Measurements from ENCODE around the gene ITM2C. TPM values are rescaled to one million over a fixed set of nuclear protein-coding genes. Genes with fewer than 3 reads are reported as not detected.

Gene ITM2C
- total RNA-seq, 2 experiments from 2014 or later, result 19.8 to 21.5 TPM

DNA sequence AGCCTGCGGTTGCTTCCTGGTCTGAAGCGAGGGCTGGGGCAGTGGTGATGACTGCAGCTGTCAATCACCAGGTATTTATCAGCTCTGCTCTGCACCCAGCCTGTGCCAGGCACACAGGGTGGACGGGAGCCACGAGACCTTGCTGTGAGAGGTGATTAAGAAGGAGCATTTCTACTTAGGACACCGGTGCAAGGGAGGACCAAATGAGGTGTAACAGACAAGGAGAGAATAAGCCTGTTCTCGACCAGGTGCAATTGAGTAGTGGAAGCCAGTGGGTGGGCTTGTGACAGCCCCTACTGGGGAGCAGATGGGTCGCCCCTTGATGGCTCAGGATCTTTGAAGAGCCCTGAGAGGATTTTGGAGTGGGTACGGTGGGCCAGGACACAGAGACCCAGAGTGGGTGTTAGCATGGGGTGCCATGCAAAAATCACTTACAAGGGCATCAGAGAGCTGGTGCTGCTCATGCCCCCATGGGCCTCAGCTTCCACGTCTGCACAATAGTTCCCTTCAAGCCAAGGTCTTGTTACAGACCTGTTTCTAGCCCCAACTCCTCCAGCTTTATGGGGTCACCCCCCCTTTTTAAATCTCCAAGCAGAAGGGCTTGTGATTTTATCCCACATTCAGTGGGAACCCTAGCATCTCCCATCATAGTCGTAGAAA is 35.7 kb downstream of the ITM2C start:
- Histone ChIP-seq H3K4me3 (ENCODE audit: low read length) (no peak overlapping the region), H3K27ac (ENCODE audit: low read depth in 1 of 2, low read length in 2 of 2) (no peak overlapping the region), H3K9me3 (ENCODE audit: control insufficient read depth in 1 of 2, insufficient read depth in 1 of 2, low read length in 2 of 2) (no peaks in the 10 kb centered on the region), H3K27me3 (ENCODE audit: control insufficient read depth in 1 of 2, insufficient read depth in 2 of 2, low read length in 2 of 2) (peaks cover 0 to 3% of the 10 kb centered on the region in 2 experiments), H3K4me1 (ENCODE audit: insufficient read depth, low read length) (peaks cover 19% of the 10 kb centered on the region), H3K36me3 (ENCODE audit: insufficient read depth, low read length) (no peaks in the 10 kb centered on the region)
- H3K36me3 Mint-ChIP-seq (ENCODE audit: low read depth), result no peaks in the 10 kb centered on the region
- no peak overlapping the region for H3K27ac Mint-ChIP-seq
- peaks cover 23% of the 10 kb centered on the region for H3K4me1 Mint-ChIP-seq (ENCODE audit: low read depth)
- POLR2A ChIA-PET, result interaction anchor here (1.9 kb wide), 1 partner anchor 87 kb away, joined by 7 read pairs; no protein-coding TSS in a partner anchor
- ATAC-seq (ENCODE audit: poor library complexity) (no peak), DNase-seq (peak in 1 of 14 experiments; percentile 12)
- no peak overlapping the region for H3K4me3 Mint-ChIP-seq
- TF ChIP-seq, protein P1, sequence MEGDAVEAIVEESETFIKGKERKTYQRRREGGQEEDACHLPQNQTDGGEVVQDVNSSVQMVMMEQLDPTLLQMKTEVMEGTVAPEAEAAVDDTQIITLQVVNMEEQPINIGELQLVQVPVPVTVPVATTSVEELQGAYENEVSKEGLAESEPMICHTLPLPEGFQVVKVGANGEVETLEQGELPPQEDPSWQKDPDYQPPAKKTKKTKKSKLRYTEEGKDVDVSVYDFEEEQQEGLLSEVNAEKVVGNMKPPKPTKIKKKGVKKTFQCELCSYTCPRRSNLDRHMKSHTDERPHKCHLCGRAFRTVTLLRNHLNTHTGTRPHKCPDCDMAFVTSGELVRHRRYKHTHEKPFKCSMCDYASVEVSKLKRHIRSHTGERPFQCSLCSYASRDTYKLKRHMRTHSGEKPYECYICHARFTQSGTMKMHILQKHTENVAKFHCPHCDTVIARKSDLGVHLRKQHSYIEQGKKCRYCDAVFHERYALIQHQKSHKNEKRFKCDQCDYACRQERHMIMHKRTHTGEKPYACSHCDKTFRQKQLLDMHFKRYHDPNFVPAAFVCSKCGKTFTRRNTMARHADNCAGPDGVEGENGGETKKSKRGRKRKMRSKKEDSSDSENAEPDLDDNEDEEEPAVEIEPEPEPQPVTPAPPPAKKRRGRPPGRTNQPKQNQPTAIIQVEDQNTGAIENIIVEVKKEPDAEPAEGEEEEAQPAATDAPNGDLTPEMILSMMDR (IDR thresholded peaks at IDR 0.05), result no peak
- CTCF ChIA-PET, result no interaction called here
- H3K27me3 Mint-ChIP-seq, result peaks cover 12% of the 10 kb centered on the region
- no peaks in the 10 kb centered on the region for H3K9me3 Mint-ChIP-seq
- intact Hi-C loops (cut with DNase I, micrococcal nuclease), result loop anchor here in 1 of 2 experiments (10.0 kb wide), 1 partner anchor 154 kb away; the partner anchor contains the start of gene PSMD1

DNA sequence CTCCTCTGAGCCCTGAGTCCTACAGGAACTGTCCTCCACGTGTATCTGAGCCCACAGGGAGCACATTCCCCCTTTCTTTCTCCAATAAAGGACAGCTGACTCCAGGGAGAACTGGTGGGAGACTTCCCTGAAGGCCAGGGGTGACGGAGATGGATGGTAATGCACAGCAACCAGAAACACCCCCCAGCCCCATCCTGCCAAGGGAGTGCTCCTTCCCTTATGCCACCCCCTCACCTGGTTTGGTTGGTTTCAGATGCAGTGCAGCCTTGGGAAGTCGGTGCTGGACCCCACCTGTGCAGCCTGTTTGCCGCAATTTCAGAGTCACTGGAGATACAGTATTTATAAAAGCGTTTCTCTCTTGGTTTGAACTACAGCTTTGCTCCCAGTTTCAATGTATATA is 36.3 kb downstream of the ITM2C start:
- TF ChIP-seq, protein P1 (IDR thresholded peaks at IDR 0.05), result no peak
- H3K27me3 ChIP-seq (ENCODE audit: control insufficient read depth in 1 of 2, insufficient read depth in 2 of 2, low read length in 2 of 2), result peaks cover 0 to under 1% of the 10 kb centered on the region in 2 experiments
- peaks cover 22% of the 10 kb centered on the region for H3K4me1 ChIP-seq (ENCODE audit: insufficient read depth, low read length)
- ATAC-seq (ENCODE audit: poor library complexity) (no peak), DNase-seq (peak in 1 of 14 experiments; percentile 7)
- H3K4me3 Mint-ChIP-seq, result no peak overlapping the region
- no peak overlapping the region for H3K4me3 ChIP-seq (ENCODE audit: low read length)
- H3K9me3 ChIP-seq (ENCODE audit: control insufficient read depth in 1 of 2, insufficient read depth in 1 of 2, low read length in 2 of 2), result no peaks in the 10 kb centered on the region
- H3K27me3 Mint-ChIP-seq, result peaks cover 9% of the 10 kb centered on the region
- H3K27ac ChIP-seq (ENCODE audit: low read depth in 1 of 2, low read length in 2 of 2), result no peak overlapping the region
- CTCF ChIA-PET, result interaction anchor here (1.8 kb wide), 1 partner anchor 86 kb away, joined by 11 read pairs; no protein-coding TSS in a partner anchor
- no peaks in the 10 kb centered on the region for H3K36me3 ChIP-seq (ENCODE audit: insufficient read depth, low read length)
- intact Hi-C loops (cut with DNase I, micrococcal nuclease), result loop anchor here in 1 of 2 experiments (10.0 kb wide), 1 partner anchor 154 kb away; the partner anchor contains the start of gene PSMD1
- no peaks in the 10 kb centered on the region for H3K9me3 Mint-ChIP-seq
- H3K36me3 Mint-ChIP-seq (ENCODE audit: low read depth), result no peaks in the 10 kb centered on the region
- H3K4me1 Mint-ChIP-seq (ENCODE audit: low read depth), result peaks cover 29% of the 10 kb centered on the region
- POLR2A ChIA-PET, result interaction anchor here (1.9 kb wide), 1 partner anchor 86 kb away, joined by 7 read pairs; no protein-coding TSS in a partner anchor
- H3K27ac Mint-ChIP-seq, result no peak overlapping the region

DNA sequence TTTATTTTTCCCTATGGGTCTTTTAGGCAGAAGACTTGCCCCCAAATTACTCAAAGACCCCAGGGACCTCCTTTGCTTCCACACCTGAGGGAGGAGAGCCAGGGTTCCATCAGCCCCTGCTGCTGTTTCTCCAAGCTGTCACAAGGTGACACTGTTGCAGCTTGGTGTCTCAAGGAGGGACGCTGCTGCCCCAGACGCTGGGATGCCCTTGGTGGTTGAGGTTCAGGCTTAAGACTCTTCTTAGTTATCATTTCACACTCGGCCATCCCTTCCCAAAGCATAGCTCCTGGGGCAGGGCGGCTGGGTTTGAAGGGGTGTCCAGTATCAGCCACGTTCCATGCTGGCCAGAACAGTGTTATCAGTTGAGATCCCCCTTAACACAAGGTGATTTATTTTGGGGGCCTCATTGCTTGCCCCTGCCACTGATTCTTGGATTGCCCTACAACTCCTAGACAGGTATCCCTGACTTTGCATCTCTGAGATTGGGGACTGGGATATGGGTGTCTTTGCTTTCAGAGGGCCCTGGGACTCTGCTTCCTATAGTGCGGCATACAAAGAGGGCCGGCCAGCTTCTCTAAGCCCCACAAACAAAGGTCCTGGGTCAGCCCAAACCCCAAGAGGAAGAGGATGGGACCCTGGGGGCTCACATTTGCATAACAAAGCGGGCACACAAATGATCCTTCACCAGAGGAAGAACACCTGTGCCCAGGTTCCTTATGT is 37.6 kb downstream of the ITM2C start:
- Histone ChIP-seq H3K36me3 (ENCODE audit: insufficient read depth, low read length) (no peaks in the 10 kb centered on the region), H3K27me3 (ENCODE audit: control insufficient read depth in 1 of 2, insufficient read depth in 2 of 2, low read length in 2 of 2) (no peaks in the 10 kb centered on the region), H3K4me3 (ENCODE audit: low read length) (no peak overlapping the region), H3K27ac (ENCODE audit: low read depth in 1 of 2, low read length in 2 of 2) (no peak overlapping the region), H3K4me1 (ENCODE audit: insufficient read depth, low read length) (peaks cover 27% of the 10 kb centered on the region), H3K9me3 (ENCODE audit: control insufficient read depth in 1 of 2, insufficient read depth in 1 of 2, low read length in 2 of 2) (no peaks in the 10 kb centered on the region)
- Mint-ChIP-seq H3K27ac (no peak overlapping the region), H3K27me3 (no peaks in the 10 kb centered on the region), H3K9me3 (no peaks in the 10 kb centered on the region), H3K36me3 (ENCODE audit: low read depth) (no peaks in the 10 kb centered on the region), H3K4me3 (no peak overlapping the region), H3K4me1 (ENCODE audit: low read depth) (peaks cover 33% of the 10 kb centered on the region)
- POLR2A ChIA-PET, result interaction anchor here (0.6 to 1.9 kb wide), 2 partner anchors 85 to 550 kb away, joined by 3 to 7 read pairs; no protein-coding TSS in a partner anchor
- TF ChIP-seq, protein P1 (IDR thresholded peaks at IDR 0.05), result peak; percentile 70
- peak; percentile 29 to 82 (median 42) for DNase-seq
- CTCF ChIA-PET, result interaction anchor here (0.6 to 1.8 kb wide), 4 partner anchors 10 to 85 kb away, joined by 3 to 11 read pairs (median 3); no protein-coding TSS in a partner anchor
- ATAC-seq (ENCODE audit: poor library complexity), result peak; percentile 19
- intact Hi-C loops (cut with DNase I, micrococcal nuclease), result loop anchor here (1.0 to 10.0 kb wide), 2 partner anchors 85 to 152 kb away; partner anchors contain the start of gene PSMD1 (in 1 of the 2)
